HG03558 (cell line): Measurements from ENCODE around the gene RASAL1.

ENCODE experiments used
- ATAC-seq: cut with Tn5 transposase; IDR thresholded peaks from one replicate; pipeline ENCODE4 v1.9.1; 2021; ENCODE audit warnings: moderate number of reproducible peaks; ENCODE audit not compliant: unreplicated experiment; ENCODE audit errors: extremely low read depth

RASAL1 gene

DNA sequence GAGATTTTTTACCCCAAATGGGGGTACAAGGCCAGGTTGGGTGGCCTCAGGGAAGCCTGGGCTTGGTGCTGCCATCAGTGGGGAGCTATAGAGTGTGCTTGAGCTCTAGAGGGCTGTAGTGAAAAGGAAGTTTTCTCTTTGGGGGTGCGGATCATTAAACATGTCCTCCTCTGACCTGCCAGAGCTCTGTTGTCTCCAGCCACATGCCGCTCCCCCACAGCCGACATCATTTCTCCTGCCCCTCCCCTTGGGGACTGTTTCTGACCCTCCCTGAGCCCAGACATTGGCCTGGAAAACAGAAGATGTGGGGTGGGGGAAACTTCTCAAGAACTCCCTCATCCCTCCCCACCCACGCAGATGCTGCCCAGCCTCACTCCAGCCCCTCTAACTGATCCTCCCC lies 53.7 kb downstream of the RASAL1 start:
- ATAC-seq = no peak

DNA sequence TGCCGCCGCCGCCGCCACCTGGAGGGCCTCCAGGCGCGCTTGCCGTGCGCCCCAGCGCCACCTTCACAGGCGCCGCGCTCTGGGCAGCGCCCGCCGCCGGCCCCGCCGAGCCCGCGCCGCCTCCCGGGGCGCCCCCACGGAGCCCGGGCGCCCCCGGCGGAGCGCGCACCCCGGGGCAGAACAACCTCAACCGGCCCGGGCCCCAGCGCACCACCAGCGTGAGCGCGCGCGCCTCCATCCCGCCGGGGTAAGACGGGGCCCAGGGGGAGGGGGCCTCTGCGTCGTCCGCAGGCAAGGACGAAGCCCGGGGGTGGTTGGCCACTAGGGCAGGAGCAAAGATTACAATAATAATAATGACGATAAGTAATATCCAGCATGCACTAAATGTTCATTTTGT lies 57.7 kb downstream of the RASAL1 start:
- no peak for ATAC-seq

DNA sequence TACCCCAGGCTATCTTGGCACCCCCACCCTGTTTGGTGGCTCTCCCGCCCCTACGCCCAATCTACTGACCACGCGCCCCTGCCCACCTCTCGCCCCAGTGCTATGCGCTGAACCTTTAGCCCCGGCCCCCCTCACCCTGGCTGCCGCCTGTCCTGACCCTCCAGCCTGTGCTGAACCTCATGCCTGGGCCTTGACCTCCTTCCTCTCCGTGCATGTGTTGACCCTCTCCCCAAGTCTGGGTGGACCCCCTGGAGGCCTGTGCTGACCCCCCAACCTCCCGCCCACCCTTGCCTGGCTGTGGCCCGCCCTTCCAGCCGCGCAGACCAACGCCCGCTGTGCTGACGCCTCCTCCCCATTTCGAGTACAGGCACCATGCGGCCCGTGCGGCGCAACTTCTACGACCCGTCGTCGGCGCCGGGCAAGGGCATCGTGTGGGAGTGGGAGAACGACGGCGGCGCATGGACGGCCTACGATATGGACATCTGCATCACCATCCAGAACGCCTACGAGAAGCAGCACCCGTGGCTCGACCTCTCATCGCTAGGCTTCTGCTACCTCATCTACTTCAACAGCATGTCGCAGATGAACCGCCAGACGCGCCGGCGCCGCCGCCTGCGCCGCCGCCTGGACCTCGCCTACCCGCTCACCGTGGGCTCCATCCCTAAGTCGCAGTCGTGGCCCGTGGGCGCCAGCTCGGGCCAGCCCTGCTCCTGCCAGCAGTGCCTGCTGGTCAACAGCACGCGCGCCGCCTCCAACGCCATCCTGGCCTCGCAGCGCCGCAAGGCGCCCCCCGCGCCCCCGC lies 58.3 kb downstream of the RASAL1 start:
- ATAC-seq = no peak

DNA sequence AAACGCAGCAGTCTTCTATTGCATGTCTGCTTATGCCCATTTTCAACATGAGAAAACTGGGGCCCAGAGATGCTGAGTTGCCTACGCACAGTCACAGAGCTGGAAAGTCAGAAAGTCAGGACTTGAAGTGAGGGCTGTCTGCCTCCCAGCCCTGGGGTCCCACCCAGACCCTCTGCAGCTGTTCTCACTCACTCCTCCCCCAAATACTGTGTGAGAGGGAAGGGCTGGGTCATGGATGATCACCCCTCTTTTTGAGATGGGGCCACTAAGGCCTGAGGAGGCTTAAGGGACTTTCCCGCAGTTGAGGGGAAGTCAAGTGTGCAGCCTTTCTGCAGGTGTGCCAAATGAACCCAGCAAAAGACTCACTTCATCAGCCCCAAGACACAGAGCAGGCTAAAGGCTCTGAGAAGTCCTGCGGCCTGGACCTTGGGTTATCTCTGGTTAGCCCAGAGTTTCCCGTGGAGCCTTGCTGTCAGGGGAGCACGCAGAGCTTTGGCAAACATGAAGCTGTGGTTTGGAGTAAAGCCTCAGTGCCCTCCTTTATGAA lies 60.4 kb downstream of the RASAL1 start:
- peak; percentile 80 for ATAC-seq

DNA sequence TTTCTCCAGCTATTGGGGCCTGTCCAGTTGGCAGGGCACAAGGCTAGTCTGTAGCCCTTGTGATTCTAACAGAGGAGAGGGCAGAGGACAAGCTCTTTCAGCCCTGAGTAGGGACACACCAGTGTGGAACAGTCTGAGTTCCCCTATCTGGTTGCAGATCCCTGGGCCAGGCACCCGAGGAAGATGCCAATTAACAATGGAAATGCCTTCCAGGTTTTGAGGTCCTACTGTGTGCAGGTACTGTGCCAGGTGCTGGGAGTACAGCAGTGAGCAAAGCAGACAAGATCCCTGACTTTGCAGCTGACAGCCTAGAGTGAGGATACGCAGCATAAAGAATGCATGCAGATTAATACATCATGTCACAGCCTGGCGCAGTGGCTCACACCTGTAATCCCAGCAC lies 62.0 kb downstream of the RASAL1 start:
- no peak for ATAC-seq

DNA sequence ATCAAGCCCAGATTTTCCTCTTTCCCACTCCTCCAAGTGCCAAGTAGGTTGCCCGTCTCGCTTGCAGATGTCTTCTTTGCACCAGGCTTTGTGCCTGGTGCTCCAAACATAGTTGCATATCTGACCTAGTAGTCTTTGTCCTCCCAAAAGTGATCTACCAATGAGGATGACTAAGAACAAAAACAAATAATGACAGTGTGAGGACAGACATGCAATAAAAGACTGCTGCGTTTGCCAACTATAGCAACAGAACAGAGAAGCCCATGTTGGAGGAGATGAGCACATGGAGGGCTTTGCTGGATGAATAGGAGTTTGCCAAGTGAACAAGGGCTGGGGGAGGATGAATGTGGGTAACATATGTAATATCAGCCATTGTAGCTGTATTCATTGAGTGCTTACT lies 63.4 kb downstream of the RASAL1 start:
- no peak for ATAC-seq

DNA sequence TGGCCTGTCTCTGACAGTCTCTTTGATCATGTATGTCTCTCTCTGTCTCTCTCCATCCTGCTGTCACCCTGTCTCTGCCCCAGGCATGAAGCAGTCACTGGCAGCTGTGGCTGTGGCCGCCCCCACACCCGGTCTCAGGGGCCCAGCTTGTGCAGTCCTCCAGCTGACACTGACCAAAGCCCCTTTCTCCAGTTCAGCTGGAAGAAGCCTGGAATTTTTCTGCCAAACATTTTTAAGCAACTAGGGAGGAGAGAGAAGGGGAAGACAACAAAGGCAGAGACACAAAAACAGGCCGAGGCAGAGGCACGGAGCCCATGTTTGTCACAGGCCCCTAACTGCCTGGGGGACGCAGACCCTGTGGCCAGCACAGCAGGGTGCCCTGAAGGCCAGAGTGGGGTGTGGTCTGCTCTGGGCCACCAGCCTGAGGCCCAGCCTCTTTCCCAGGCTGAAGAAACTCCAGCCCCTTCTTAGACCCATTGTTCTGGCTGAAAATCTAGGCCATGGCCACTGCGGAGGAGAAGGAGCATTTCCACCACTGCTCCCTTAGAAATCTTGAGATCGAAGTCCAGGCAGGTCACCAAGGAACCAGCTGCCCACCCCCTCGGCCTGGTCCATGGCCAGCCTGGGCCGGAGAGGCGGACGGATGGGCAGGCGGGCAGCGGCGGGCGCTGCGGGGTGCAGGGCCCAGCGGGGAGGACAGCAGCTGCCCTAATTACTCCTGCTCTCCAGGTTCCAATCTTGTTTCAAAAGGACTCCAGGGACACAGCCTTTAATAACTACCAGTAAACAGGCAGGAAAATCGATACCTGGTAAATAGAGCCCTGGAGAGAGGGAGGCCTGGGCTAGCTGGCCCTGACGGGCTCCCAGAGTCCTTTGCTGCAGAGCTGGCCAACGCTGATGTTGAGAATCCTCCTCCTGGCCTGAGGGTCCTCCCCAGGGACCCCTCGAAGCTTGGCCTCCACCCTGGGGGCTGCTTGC lies 64.1 kb downstream of the RASAL1 start:
- ATAC-seq = no peak

DNA sequence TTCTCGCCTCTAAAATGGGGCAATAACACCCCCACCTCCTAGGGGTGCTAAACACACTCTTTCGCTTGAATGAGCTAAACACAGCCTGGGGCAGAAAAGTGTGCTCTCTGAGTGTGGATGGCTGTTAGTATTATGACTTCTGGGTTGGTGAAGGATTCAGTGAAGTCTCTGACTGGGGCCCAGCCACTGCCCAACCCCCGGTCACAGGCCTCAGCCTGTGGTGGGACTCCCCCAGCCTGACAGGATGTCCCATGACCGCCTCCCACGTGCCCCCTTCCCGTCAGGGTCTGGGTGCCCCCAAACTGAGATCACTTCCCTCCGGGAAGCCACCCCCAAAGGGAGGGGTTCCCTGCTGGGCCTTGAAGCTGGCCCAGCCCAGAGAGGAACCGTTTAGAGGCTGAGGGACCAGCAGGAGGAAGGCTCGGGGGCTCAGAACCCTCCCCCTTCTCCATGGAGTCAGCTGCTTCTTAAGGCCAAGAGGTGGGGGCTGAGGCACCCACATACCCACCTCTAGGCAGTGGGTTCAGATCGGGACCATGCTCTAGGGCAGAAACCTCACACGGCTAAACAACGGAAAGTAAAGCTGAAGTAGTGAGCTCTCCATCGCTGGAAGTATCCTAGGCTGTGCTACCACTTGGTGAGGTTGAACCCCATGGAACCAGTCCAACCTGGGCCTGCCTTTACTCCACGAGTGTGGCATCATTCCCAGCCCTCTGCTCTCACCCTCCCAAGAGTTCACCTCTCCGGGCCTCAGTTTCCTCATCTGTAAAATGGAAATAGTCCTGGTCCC lies 65.2 kb downstream of the RASAL1 start:
- ATAC-seq = no peak

DNA sequence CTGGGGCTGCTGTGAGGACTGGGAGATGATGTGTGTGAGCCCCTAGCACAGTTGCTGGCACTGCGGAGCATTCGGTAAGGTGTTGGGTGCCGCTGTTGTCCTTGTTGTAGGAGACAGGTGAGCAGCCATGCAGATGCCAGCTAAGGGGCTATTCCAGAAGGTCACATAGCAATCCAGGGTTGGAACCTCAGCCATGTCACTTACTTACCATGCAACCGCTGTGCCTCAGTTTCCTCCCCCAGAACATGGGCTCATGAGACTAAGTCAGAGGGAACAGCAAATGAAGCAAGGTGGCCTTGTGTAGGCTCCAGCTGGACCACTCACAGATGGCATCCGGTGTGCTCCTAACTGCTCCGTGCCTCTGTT lies 65.8 kb downstream of the RASAL1 start:
- no peak for ATAC-seq

DNA sequence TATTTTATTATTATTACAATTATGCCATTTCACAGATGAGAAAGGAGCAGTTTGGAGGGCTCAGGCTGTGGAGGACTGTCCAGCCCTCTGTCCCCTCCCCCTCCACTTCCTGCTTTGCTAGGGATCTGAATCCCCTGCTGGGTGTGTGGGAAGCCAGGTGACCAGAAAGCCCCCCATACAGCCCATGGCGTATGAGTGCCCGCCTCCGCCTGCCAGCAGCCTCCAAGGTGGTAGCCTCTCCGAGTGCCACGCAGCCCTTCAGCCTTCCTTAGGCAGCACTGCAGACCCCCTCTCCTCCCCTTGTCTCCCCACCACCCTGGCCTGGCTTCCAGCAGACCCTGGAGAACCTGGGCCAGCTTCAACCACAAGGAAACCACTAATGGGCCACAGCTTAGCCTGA lies 66.4 kb downstream of the RASAL1 start:
- ATAC-seq = no peak

DNA sequence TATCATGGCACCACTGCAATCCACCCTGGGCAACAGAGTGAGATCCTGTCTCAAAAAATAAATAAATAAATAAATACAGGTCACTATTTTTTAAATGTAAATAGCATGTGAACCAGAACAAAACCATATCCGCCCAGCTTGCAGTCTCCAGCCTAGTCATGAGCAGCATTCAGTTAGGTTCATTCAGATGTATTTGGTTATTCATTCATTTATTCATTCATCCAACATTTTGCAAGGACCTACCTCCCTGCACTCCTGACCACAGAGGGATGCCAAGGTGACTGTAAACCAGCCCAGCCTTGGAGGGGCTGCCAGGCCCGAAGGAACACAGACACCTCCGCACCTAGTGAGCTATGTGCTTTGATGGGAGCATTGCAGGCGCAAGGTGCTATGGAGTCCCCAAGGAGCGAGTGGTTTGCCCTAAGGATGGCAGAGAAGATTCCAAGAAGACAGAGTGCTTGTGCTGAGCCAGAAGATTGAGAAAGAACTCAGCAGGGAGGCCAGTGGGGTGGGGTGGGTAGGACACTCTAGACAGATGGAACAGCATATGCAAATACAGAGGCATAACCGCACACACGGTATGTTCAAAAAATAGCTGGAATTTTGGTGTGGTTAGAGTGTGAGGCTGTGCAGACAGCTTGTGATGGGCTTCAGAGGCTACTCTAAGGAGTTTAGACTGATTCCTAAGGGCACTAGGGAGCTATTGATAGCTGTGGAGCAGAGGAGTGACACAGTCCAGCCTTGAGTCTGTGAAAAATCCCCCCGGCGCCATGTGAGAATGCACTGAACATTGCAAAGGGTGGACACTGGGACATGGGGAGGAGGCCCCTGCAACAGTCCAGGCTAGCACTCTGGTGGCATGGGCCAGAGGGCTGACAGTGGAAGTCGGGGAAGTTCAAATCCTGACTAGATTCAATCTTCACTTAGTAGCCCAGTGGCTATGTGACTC lies 67.3 kb downstream of the RASAL1 start:
- ATAC-seq = no peak

DNA sequence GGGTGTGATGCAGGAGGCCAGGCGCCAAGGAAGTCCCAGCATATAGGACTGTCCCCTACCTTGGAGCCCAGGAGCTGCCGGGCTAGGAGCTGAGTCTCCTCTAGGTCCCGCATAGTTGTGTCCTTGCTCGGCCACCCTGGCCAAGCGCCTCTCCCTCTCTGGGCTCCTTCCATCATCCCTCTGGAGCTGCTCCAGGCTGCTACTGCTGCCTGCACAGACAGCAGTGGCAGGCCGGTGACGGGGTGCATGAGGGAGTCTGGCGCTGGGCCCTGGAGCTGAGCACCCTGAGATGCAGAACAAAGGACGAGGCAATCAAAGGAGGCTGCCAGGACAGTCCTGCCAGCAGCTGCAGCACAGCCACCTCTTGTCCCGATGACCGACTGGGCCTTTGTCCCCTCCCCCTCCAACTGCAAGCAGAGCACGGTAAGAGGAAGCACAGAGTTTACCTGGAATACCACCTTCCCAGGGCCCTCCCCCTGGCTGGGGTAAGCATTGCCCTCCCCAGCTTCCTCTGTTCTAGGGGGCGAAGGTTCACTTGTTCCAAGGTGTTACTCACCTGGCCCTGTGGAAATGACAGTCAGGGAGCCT lies 68.7 kb downstream of the RASAL1 start:
- no peak for ATAC-seq

DNA sequence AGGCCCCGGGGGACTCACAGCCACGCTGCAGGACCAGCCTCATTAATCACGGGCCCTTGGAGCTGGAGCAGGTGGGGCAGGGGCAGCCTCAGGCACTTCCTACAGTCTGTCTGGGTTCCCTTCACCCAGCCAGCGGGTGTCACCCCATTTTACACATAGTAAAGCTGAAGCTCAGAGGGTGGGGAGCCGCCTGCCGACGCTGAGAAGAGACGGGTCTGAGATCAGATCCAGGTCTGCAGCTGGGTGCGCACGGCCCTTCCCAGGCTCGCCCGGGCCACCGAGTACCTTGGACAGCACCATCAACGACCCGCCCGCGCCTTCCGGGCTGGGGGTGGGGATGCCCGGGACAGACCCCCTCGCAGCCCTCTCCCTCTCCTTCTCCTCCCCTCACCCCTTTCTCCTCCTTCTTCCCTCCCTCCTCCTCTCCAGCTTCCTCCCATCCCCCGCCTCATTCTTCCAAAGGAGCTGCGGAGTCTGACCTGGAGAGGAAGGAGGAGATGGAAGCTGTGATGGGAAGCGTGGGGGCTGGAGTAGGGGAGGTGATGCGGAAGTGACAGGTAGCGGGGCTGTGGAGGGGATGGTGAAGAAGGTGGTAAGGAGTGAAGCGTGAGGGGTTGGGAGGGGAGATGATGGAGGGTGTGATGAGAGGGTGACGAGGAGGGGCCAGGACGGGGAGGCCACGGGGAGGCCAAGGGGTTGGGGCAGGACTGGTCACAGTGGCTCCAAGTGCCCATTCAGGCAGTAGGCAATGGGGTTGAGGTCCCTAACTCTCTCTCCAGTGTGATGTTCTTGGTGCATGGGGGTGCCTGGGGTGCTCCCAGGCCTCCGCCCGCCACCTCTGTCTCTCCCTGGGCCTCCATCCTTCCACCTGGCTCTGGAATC lies 70.2 kb downstream of the RASAL1 start:
- ATAC-seq = no peak

DNA sequence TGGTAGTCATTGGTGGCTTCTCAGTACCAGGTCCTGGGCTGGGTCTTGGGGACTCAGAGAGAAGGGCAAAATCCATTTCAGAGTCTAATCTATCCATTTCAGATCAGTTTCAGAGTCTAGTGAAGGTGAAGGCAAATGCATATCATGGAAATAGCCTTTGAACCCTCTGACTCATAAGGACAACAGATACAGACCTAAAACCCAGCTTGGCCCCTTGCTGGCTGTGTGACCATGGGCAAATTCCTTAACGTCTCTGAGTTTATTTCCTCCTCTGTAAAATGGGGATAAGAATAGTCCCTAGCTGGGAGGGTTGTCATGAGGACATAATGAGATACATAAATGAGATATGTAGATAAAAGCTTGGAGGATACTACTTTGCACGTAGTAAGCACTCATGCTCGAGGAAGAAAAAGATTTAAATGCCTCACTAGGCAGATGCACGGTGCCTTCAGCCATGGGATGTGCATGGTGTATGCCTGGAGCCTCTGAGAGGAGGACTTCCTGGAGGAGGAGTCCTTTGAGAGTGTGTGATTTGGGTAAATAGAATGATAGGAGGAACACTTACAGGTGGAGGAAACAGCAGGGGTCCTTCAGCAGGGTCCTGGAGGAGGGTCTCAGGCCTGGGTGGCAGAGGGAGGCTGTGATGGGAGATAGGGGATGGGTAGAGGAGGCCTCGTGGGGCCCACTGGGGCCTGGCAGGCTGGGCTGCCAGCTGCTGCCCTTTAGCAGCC lies 71.0 kb downstream of the RASAL1 start:
- ATAC-seq = no peak

DNA sequence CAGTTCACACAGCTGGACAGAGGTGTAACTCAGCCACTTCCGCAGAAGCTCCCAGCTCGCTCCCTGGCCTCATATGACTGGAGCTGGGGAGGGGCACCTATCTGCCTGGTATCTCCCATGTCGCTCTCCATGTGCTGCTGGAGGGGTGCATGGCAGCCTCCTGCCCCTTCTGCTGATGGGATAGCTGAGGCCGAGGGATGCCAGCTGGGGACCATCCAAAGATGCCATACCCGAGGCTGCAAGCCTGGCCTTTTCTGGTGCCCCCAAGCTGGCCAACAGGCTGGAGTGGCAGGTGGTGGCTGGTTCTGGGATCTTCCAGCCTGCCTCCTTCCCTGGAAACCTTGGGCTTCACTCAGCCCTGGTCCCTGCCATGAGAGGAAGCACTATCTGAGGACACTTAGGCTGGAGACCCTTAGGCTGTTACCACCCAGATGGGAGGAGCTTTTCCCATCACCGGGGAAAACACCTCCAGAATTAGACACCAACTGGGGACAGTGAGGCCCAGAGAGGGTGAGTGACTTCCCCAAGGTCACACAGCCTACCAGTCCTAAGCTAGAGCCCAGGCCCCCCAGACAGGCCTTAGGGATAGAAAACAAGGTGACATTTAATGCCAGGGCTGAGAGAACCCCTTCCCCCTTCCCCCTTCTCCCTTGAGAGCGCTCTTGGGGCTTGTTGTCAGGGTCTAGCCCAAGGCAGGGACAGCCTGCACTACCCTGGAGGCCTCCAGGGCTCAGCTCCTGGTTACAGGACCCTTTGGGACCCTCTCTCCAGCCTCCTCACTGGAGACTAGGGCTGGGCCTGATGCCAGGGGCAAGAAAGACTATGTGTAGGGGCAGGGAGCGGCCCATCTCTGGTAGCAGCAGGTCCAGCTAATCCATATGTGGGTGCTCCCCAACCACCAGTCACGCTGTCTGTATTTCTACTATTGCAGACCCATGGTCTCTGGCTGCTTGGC lies 71.9 kb downstream of the RASAL1 start:
- ATAC-seq = no peak
